IMR-90 (cell line): Measurements from ENCODE around the gene TBPL2. TPM values are rescaled to one million over a fixed set of nuclear protein-coding genes. Genes with fewer than 3 reads are reported as not detected.

ENCODE experiments used
- ATAC-seq: fragments of 200-7000 bp; cut with Tn5 transposase; 2 replicates; pipeline ENCODE4 v1.9.1; 2020; ENCODE audit warnings: low read depth, mild to moderate bottlenecking, moderate library complexity
- BruUV-seq: library from RNA; stranded (reverse); fragments of 400-500 nt; replicated peaks from 2 replicates; lab custom pipeline; 2021; lab: Mats Ljungman, UMichigan
- CTCF ChIA-PET: fragments of 300-600 bp; formaldehyde crosslinking; extraction: SDS; loops from one replicate; lab custom pipeline; 2021; ENCODE audit warnings: antibody characterized with exemption; lab: Yijun Ruan, JAX
- POLR2A ChIA-PET: fragments of 300-600 bp; sonication (Branson Sonifier 250); formaldehyde crosslinking; loops from one replicate; lab custom pipeline; 2022; ENCODE audit warnings: antibody characterized with exemption; ENCODE audit not compliant: unreplicated experiment; lab: Charles Lee
- DNase-seq: peaks from one replicate; pipeline ENCODE4 v3.0.0; 2013
- H2AFZ ChIP-seq: replicated peaks from 2 replicates; pipeline ENCODE3; 2013; ENCODE audit warnings: low read length, mild to moderate bottlenecking; ENCODE audit not compliant: poor library complexity
- H2AK5ac ChIP-seq: 2 replicates; pipeline ENCODE4 v1.6.1; 2013; ENCODE audit warnings: low read depth, low read length, inconsistent platforms
- H2AK9ac ChIP-seq: replicated peaks from 2 replicates; pipeline ENCODE3; 2013; ENCODE audit warnings: mild to moderate bottlenecking, low read depth, low read length, moderate library complexity; ENCODE audit not compliant: poor library complexity
- H2BK120ac ChIP-seq: 2 replicates; pipeline ENCODE4 v1.6.1; 2013; ENCODE audit warnings: low read depth, low read length, inconsistent platforms
- H2BK15ac ChIP-seq: 3 replicates; pipeline ENCODE4 v1.6.1; 2013; ENCODE audit warnings: low read depth, low read length, inconsistent platforms
- H2BK20ac ChIP-seq: 2 replicates; pipeline ENCODE4 v1.6.1; 2013; ENCODE audit warnings: low read depth, mild to moderate bottlenecking, inconsistent platforms, low read length, moderate library complexity
- H2BK5ac ChIP-seq: 2 replicates; pipeline ENCODE4 v1.6.1; 2013; ENCODE audit warnings: mild to moderate bottlenecking, low read depth, low read length, inconsistent platforms; ENCODE audit not compliant: poor library complexity, severe bottlenecking
- H3K14ac ChIP-seq: replicated peaks from 2 replicates; pipeline ENCODE4 v1.6.1; 2013; ENCODE audit warnings: low read depth, low read length, inconsistent platforms
- H3K18ac ChIP-seq: 2 replicates; pipeline ENCODE4 v1.6.1; 2013; ENCODE audit warnings: low read depth, low read length, control low read depth
- H3K23ac ChIP-seq: 2 replicates; pipeline ENCODE4 v1.6.1; 2013; ENCODE audit warnings: low read depth, low read length, inconsistent platforms
- H3K27ac ChIP-seq: 2 replicates; pipeline ENCODE4 v1.5.1; 2013; ENCODE audit warnings: mild to moderate bottlenecking, control low read depth, low read length; ENCODE audit not compliant: insufficient read depth
- H3K27me3 ChIP-seq: 2 replicates; pipeline ENCODE4 v1.6.1; 2013; ENCODE audit warnings: low read length; ENCODE audit not compliant: control insufficient read depth, insufficient read depth
- H3K36me3 ChIP-seq: 2 replicates; pipeline ENCODE4 v1.6.1; 2013; ENCODE audit warnings: low read length, mixed read lengths; ENCODE audit not compliant: control insufficient read depth, insufficient read depth
- H3K4ac ChIP-seq: 2 replicates; pipeline ENCODE4 v1.6.1; 2013; ENCODE audit warnings: low read depth, low read length, inconsistent platforms
- H3K4me1 ChIP-seq: 2 replicates; pipeline ENCODE4 v1.6.1; 2013; ENCODE audit warnings: low read length, mixed read lengths; ENCODE audit not compliant: control insufficient read depth, insufficient read depth
- H3K4me2 ChIP-seq: 2 replicates; pipeline ENCODE4 v1.6.1; 2013; ENCODE audit warnings: low read depth, mild to moderate bottlenecking, control low read depth, low read length, moderate library complexity
- H3K4me3 ChIP-seq: 2 replicates; pipeline ENCODE4 v1.5.1; 2013; ENCODE audit warnings: low read depth, mild to moderate bottlenecking, control low read depth, low read length, moderate library complexity; ENCODE audit not compliant: insufficient read depth
- H3K56ac ChIP-seq: 2 replicates; pipeline ENCODE4 v1.6.1; 2013; ENCODE audit warnings: low read length, inconsistent platforms; ENCODE audit not compliant: insufficient read depth; ENCODE audit errors: extremely low read depth
- H3K79me1 ChIP-seq, 2 experiments: 2 replicates each; pipeline ENCODE4 v1.6.1; 2013; ENCODE audit warnings: low read length in 2 of 2, inconsistent platforms in 1 of 2, low read depth in 1 of 2
- H3K9ac ChIP-seq: 2 replicates; pipeline ENCODE4 v1.6.1; 2013; ENCODE audit warnings: low read depth, low read length, control low read depth
- H3K9me1 ChIP-seq: 2 replicates; pipeline ENCODE4 v1.6.1; 2013; ENCODE audit warnings: low read length, inconsistent platforms; ENCODE audit not compliant: insufficient read depth
- H3K9me3 ChIP-seq: 2 replicates; pipeline ENCODE4 v1.6.1; 2013; ENCODE audit warnings: low read length; ENCODE audit not compliant: control insufficient read depth, insufficient read depth
- H4K20me1 ChIP-seq: 2 replicates; pipeline ENCODE4 v1.6.1; 2013; ENCODE audit warnings: low read length, inconsistent platforms; ENCODE audit not compliant: insufficient read depth
- H4K5ac ChIP-seq: 2 replicates; pipeline ENCODE4 v1.6.1; 2013; ENCODE audit warnings: mild to moderate bottlenecking, low read depth, low read length, control low read depth
- H4K8ac ChIP-seq, 2 experiments: 2 replicates each; pipeline ENCODE4 v1.6.1; 2013; ENCODE audit warnings: low read depth in 2 of 2, low read length in 2 of 2, control low read depth in 1 of 2, inconsistent platforms in 1 of 2
- H4K91ac ChIP-seq: 2 replicates; pipeline ENCODE4 v1.6.1; 2013; ENCODE audit warnings: low read depth, low read length, inconsistent platforms; ENCODE audit not compliant: insufficient read depth
- BHLHE40 ChIP-seq: fragments of 150-350 bp; IDR thresholded peaks from 2 replicates; pipeline ENCODE4 v1.6.1; 2016; ENCODE audit warnings: mild to moderate bottlenecking, low read depth, low read length
- CHD1 ChIP-seq: IDR thresholded peaks from 2 replicates; pipeline ENCODE4 v1.6.1; 2012; ENCODE audit warnings: low read depth, low read length, improper control_type of control experiment
- CTCF ChIP-seq: conservative IDR thresholded peaks from 2 replicates; pipeline ENCODE4 v1.5.1; 2012; ENCODE audit warnings: mild to moderate bottlenecking, low read depth, low read length, improper control_type of control experiment
- MXI1 ChIP-seq: IDR thresholded peaks from 2 replicates; pipeline ENCODE4 v1.6.1; 2012; ENCODE audit warnings: low read depth, mild to moderate bottlenecking, low read length, moderate library complexity, borderline replicate concordance
- WGBS, 2 experiments: methylation state at CpG; one replicate each; pipeline versions ENCODE4 v1.1.5 to v1.1.7; 2013; ENCODE audit warnings: missing lambda C conversion rate in 2 of 2; ENCODE audit not compliant: insufficient read length in 1 of 2; ENCODE audit errors: extremely low coverage in 2 of 2; 5-methylcytosine and 5-hydroxymethylcytosine counted together
- dilution Hi-C: fragments of 300-500 bp; cut with HindIII; formaldehyde crosslinking; loops from one replicate; pipeline ENCODE4 v1.14.3; 2018; ENCODE audit warnings: low sequenced_read_pairs; ENCODE audit not compliant: unreplicated experiment
- in situ Hi-C: fragments of 300-500 bp; cut with MboI; formaldehyde crosslinking; loops from 3 replicates; pipeline ENCODE4 v1.14.3; 2019; ENCODE audit warnings: low sequenced_read_pairs, inconsistent platforms, mixed read lengths
- intact Hi-C: fragments of 100-400 bp; cut with micrococcal nuclease; formaldehyde crosslinking; loops from 2 replicates; pipeline ENCODE4 v1.10.0; 2022
- polyA plus RNA-seq, 3 experiments: library from polyadenylated mRNA; depleted of rRNA; stranded (reverse); fragments of >200 nt; gene quantifications; 2 replicates each; pipeline ENCODE4 v1.2.3, GENCODE V29; 2012; ENCODE audit warnings: low replicate concordance in 1 of 3
- total RNA-seq: library from RNA; depleted of rRNA; stranded (reverse); fragments of >200 nt; gene quantifications from 2 replicates; pipeline ENCODE4 v1.2.3, GENCODE V29; 2012
- TF ChIP-seq, protein P1 (sequence below): fragments of 150-350 bp; IDR thresholded peaks from 2 replicates; pipeline ENCODE4 v1.6.1; 2017; ENCODE audit warnings: mild to moderate bottlenecking, antibody characterized with exemption, low read length, low read depth
- TF ChIP-seq, protein P2 (sequence below): fragments of 150-350 bp; IDR thresholded peaks from 2 replicates; pipeline ENCODE4 v1.6.1; 2016; ENCODE audit warnings: low read depth, mild to moderate bottlenecking, low read length, moderate library complexity, borderline replicate concordance

TBPL2 gene
- total and polyA plus RNA-seq, 2 of the 4 experiments (the other 2 are of a cell fraction), result not detected

DNA sequence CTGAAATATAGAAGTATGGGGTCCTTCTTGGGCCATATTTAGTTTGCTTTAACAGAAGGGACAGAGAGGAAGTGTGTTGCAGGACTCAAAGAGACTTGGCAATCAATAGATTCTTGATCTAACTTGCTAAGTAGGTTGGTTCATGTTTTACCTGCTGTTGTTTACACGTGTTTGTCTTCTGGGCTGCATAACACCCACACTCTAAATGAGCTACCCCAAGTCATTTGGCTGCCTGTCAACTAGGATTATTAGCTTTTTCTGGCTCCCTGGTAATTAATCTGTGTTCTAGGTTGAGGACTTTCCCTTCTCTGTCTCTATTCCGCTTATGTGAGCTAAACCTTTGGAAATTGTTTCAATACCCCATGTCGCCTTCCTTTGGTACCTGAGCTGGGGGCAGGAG lies 10.1 kb upstream of the TBPL2 start:
- Histone ChIP-seq H3K4me3 (no peak overlapping the region), H3K9me1 (0 out of 2 replicates have a peak, but pooled peaks cover 3% of the 10 kb centered on the region), H4K8ac (no peak overlapping the region), H2BK20ac (no peak overlapping the region), H3K79me1 (no peaks in the 10 kb centered on the region; a peak in 1 of 4 replicates), H2BK5ac (no peak overlapping the region), H3K27me3 (no peaks in the 10 kb centered on the region), H3K4me1 (peaks cover 17% of the 10 kb centered on the region), H3K9me3 (no peaks in the 10 kb centered on the region), H2AK5ac (no peak overlapping the region), H3K4ac (no peak overlapping the region), H2BK120ac (no peak overlapping the region), H3K36me3 (no peaks in the 10 kb centered on the region), H3K56ac (no peak overlapping the region), H3K23ac (no peak overlapping the region), H3K14ac (no peak overlapping the region), H3K9ac (no peak overlapping the region), H2AFZ (no peak overlapping the region), H3K18ac (no peak overlapping the region), H4K91ac (no peak overlapping the region), H2BK15ac (no peak overlapping the region), H2AK9ac (no peak overlapping the region), H3K4me2 (no peak overlapping the region), H3K27ac (no peak overlapping the region), H4K20me1 (no peaks in the 10 kb centered on the region), H4K5ac (no peak overlapping the region)
- BruUV-seq, result no TSS peak
- intact Hi-C loops (no loop called here), dilution Hi-C loops (no loop called here), in situ Hi-C loops (loop anchor here (5.0 kb wide), 1 partner anchor 1037 kb away; no protein-coding TSS in a partner anchor)
- no CpG with 5 or more reads among the region's 3 CpGs for WGBS, 2 experiments
- DNase-seq (no peak), ATAC-seq (no peak)
- ChIA-PET CTCF (no interaction called here), POLR2A (no interaction called here)
- TF ChIP-seq MXI1, result no peak
- no peak for TF ChIP-seq CTCF
- TF ChIP-seq CHD1, result no peak
- TF ChIP-seq, protein P1, sequence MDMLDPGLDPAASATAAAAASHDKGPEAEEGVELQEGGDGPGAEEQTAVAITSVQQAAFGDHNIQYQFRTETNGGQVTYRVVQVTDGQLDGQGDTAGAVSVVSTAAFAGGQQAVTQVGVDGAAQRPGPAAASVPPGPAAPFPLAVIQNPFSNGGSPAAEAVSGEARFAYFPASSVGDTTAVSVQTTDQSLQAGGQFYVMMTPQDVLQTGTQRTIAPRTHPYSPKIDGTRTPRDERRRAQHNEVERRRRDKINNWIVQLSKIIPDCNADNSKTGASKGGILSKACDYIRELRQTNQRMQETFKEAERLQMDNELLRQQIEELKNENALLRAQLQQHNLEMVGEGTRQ, result no peak
- TF ChIP-seq, protein P2, sequence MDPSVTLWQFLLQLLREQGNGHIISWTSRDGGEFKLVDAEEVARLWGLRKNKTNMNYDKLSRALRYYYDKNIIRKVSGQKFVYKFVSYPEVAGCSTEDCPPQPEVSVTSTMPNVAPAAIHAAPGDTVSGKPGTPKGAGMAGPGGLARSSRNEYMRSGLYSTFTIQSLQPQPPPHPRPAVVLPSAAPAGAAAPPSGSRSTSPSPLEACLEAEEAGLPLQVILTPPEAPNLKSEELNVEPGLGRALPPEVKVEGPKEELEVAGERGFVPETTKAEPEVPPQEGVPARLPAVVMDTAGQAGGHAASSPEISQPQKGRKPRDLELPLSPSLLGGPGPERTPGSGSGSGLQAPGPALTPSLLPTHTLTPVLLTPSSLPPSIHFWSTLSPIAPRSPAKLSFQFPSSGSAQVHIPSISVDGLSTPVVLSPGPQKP, result no peak
- no peak for TF ChIP-seq BHLHE40
